GM13976 (cell line): ENCODE measurements around the gene SV2C.
"Not testable (repeated sequence)": the region's sequence is repeated elsewhere in the genome, so short reads cannot be mapped to it uniquely, and the experiment has no call there.

ENCODE experiments used
- DNase-seq: peaks from one replicate; pipeline ENCODE4 v3.0.0; 2012; ENCODE audit warnings: low spot score
- CTCF ChIP-seq: IDR thresholded peaks from 2 replicates; pipeline ENCODE4 v1.5.1; 2012; ENCODE audit warnings: borderline replicate concordance, mild to moderate bottlenecking; ENCODE audit not compliant: insufficient read depth; ENCODE audit errors: extremely low read depth, missing control alignments, control extremely low read depth
- in situ Hi-C: fragments of 300-500 bp; cut with MboI; formaldehyde crosslinking; loops from one replicate; pipeline ENCODE4 v1.12.0; 2022; ENCODE audit warnings: low sequenced_read_pairs, mixed read lengths, inconsistent platforms; ENCODE audit not compliant: unreplicated experiment

Gene SV2C

GRCh38 chr5:76230711-76231285, 147.6 kb downstream of the SV2C start:
- in situ Hi-C loops: loop anchor here (25.0 kb wide), 1 partner anchor 493 kb away; no protein-coding TSS in a partner anchor
- no peak for DNase-seq
- no peak for TF ChIP-seq CTCF

DNA sequence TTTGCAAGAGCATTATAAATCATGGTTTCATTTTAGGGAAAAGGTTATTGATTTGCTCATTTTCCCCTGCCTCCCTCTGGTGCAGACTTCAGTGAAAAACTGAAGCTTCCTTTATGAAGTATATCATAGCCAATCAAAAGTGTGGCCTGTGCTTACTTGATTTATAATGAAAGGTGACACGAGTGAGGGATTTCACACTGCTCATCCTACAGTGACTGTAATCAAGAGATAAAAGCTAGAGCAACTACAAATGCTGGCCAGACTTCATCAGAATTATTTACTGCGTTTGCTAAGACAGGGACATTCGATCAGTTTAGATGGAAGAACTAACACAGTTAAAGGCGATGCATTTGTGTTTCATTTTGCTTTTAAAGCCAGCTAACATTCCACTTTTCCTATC, 151.5 kb downstream of the SV2C start:
- in situ Hi-C loops: loop anchor here (25.0 kb wide), 1 partner anchor 497 kb away; no protein-coding TSS in a partner anchor
- DNase-seq: no peak
- TF ChIP-seq CTCF: no peak

- DNase-seq: no peak
- TF ChIP-seq CTCF: no peak
- in situ Hi-C loops: loop anchor here (25.0 kb wide), 1 partner anchor 499 kb away; no protein-coding TSS in a partner anchor
These were observed 153.5 kb downstream of the SV2C start for GRCh38 chr5:76236684-76237083.

GRCh38 chr5:76240336-76240735, 157.2 kb downstream of the SV2C start:
- no peak for DNase-seq
- no peak for TF ChIP-seq CTCF
- in situ Hi-C loops: loop anchor here (25.0 kb wide), 1 partner anchor 503 kb away; no protein-coding TSS in a partner anchor

DNA sequence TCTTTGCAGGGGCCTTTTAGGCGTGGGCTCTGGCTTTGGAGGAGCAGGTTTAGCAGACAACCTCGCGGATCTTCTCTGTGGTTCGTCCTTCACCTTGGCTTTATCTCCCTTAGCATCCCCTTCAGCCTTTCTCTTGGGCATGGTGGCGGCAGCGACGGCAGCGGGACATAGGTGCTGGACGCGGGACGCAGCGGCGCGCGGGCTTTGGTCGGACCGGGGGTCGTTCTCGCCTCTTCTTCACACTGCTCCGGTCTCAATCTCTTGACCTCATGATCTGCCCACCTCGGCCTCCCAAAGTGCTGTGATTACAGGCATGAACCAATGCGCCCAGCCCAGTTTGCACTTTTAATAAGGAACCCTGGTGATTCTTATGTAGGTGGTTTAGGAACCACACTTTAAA, 159.0 kb downstream of the SV2C start:
- not testable (repeated sequence) for DNase-seq
- in situ Hi-C loops: loop anchor here (25.0 kb wide), 1 partner anchor 505 kb away; no protein-coding TSS in a partner anchor

DNA sequence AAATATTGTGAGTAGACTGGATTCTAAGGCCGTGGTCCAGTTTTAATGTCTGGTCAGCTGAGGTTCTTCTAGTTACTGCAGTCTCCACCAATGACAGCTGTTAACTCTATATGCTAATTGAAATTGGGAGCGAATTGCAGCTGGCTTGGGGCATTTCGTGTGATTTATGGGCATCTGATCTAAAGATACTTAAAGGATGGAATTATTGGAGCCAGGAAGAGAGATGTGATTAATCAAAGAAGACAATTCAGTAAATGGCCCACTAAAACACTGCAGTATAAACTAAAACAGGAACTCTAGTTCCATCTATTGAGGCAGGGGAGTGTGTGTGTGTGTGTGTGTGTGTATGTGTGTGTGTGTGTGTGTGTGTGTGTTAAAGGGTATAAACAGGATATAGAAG, 162.4 kb downstream of the SV2C start:
- in situ Hi-C loops: loop anchor here (25.0 kb wide), 1 partner anchor 508 kb away; no protein-coding TSS in a partner anchor
- no peak for DNase-seq
- no peak for TF ChIP-seq CTCF

GRCh38 chr5:76249621-76250020, 166.4 kb downstream of the SV2C start:
- in situ Hi-C loops: loop anchor here (25.0 kb wide), 1 partner anchor 512 kb away; no protein-coding TSS in a partner anchor
- TF ChIP-seq CTCF: no peak
- DNase-seq: no peak
